PC-3 (cell line): Measurements from ENCODE around the gene SLC9A9. TPM values are rescaled to one million over a fixed set of nuclear protein-coding genes. Genes with fewer than 3 reads are reported as not detected.

ENCODE experiments used
- ATAC-seq: fragments of 200-7000 bp; cut with Tn5 transposase; 2 replicates; pipeline ENCODE4 v1.9.1; 2020; ENCODE audit warnings: mild to moderate bottlenecking, moderate library complexity
- BruUV-seq: library from RNA; stranded (reverse); fragments of 400-500 nt; replicated peaks from 2 replicates; lab custom pipeline; 2021; lab: Mats Ljungman, UMichigan
- CTCF ChIA-PET: fragments of 300-600 bp; sonication (Branson Sonifier 250); formaldehyde crosslinking; loops from one replicate; lab custom pipeline; 2022; ENCODE audit warnings: antibody characterized with exemption; lab: Charles Lee
- POLR2A ChIA-PET: fragments of 300-600 bp; sonication (Branson Sonifier 250); formaldehyde crosslinking; loops from one replicate; lab custom pipeline; 2022; ENCODE audit warnings: antibody characterized with exemption; ENCODE audit not compliant: unreplicated experiment; lab: Charles Lee
- DNase-seq: peaks from one replicate; pipeline ENCODE4 v3.0.0-alpha.2; 2015
- H2AFZ ChIP-seq: fragments of 300-600 bp; sonication (generic); 2 replicates; pipeline ENCODE4 v1.6.0; 2016; ENCODE audit warnings: antibody characterized with exemption, low read length
- H3F3A ChIP-seq: fragments of 300-600 bp; sonication (generic); one replicate; pipeline ENCODE4 v1.6.0; 2017; ENCODE audit warnings: antibody characterized with exemption, low read length, control low read depth, mild to moderate bottlenecking; ENCODE audit not compliant: unreplicated experiment
- H3K27ac ChIP-seq: fragments of 300-600 bp; sonication (generic); 2 replicates; pipeline ENCODE4 v1.5.1; 2016; ENCODE audit warnings: mild to moderate bottlenecking, low read length
- H3K27me3 ChIP-seq: fragments of 300-600 bp; sonication (generic); 2 replicates; pipeline ENCODE4 v1.6.1; 2016; ENCODE audit warnings: low read length, mixed read lengths
- H3K36me3 ChIP-seq: fragments of 300-600 bp; sonication (generic); 2 replicates; pipeline ENCODE4 v1.6.1; 2016; ENCODE audit warnings: low read depth, mixed run types, low read length, mixed read lengths
- H3K4me1 ChIP-seq: fragments of 300-600 bp; sonication (generic); 2 replicates; pipeline ENCODE4 v1.5.1; 2016; ENCODE audit warnings: low read length; ENCODE audit not compliant: insufficient read depth
- H3K4me2 ChIP-seq: fragments of 300-600 bp; sonication (generic); 2 replicates; pipeline ENCODE4 v1.6.0; 2016; ENCODE audit warnings: low read length
- H3K4me3 ChIP-seq: fragments of 300-600 bp; sonication (generic); 2 replicates; pipeline ENCODE4 v1.5.1; 2016; ENCODE audit warnings: mild to moderate bottlenecking, low read length, mixed read lengths
- H3K79me2 ChIP-seq: fragments of 300-600 bp; sonication (generic); 2 replicates; pipeline ENCODE4 v1.6.1; 2017; ENCODE audit warnings: low read length, mixed read lengths
- H3K9ac ChIP-seq: fragments of 300-600 bp; sonication (generic); 2 replicates; pipeline ENCODE4 v1.6.0; 2016; ENCODE audit warnings: mild to moderate bottlenecking, low read length
- H3K9me2 ChIP-seq: fragments of 300-600 bp; sonication (generic); replicated peaks from 2 replicates; pipeline ENCODE4 v1.6.1; 2016; ENCODE audit warnings: mixed run types, low read length, mixed read lengths
- H3K9me3 ChIP-seq: fragments of 300-600 bp; sonication (generic); 2 replicates; pipeline ENCODE4 v1.6.1; 2016; ENCODE audit warnings: low read length, mixed read lengths
- H4K20me1 ChIP-seq: fragments of 300-600 bp; sonication (generic); 2 replicates; pipeline ENCODE4 v1.6.1; 2016; ENCODE audit warnings: low read length, mixed read lengths
- EZH2 ChIP-seq: fragments of 300-600 bp; sonication (generic); IDR thresholded peaks from one replicate; pipeline ENCODE4 v1.6.1; 2017; ENCODE audit warnings: antibody characterized with exemption, mild to moderate bottlenecking, low read length; ENCODE audit not compliant: unreplicated experiment
- EZH2phosphoT487 ChIP-seq: fragments of 300-600 bp; sonication (generic); IDR thresholded peaks from 2 replicates; pipeline ENCODE4 v1.6.1; 2018; ENCODE audit warnings: mild to moderate bottlenecking, antibody characterized with exemption, low read length, borderline replicate concordance
- intact Hi-C: fragments of 100-400 bp; cut with micrococcal nuclease; formaldehyde crosslinking; loops from 2 replicates; pipeline ENCODE4 v1.9.0; 2023
- total RNA-seq: library from RNA; depleted of rRNA; stranded (reverse); fragments of >200 nt; gene quantifications from 2 replicates; pipeline ENCODE4 v1.2.3, GENCODE V29; 2014
- TF ChIP-seq, protein P1 (sequence below): fragments of 300-600 bp; sonication (generic); conservative IDR thresholded peaks from 2 replicates; pipeline ENCODE4 v1.5.1; 2017; ENCODE audit warnings: antibody characterized with exemption, low read depth, mild to moderate bottlenecking, low read length

SLC9A9 gene
- total RNA-seq, 1 experiment from 2014 or later = 0.07 TPM

DNA sequence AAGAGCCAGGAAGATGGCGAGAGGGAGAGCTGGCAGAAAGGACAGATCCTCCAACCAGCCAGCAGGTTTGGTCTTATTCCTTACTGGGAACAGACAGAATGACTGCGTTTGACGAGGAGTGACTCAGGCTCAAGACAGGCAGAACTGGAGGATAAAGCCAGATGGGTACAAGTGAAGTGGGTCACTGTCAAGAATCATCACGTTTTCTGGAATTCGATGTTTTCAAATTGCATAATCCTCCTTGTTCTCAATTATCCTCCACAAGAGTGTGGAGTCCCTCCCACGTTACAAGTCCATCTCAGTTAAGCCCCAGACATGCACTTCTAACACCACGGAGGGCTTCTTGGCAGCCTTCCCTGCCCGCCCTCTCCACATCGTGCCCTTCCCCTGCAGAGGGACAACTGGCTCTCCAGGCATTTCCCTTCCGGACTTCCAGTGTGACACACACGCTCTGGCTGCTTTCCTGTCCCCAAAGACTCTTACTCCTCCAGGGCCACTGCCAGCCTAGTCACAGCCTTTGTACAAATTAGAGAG, 545.6 kb downstream of the SLC9A9 start:
- ChIA-PET POLR2A (interaction anchor here (0.5 kb wide), 1 partner anchor 1815 kb away, joined by 3 read pairs; no protein-coding TSS in a partner anchor), CTCF (no interaction called here)
- H3K36me3 ChIP-seq = no peaks in the 10 kb centered on the region
- intact Hi-C loops = no loop called here
- H3K9me3 ChIP-seq = no peaks in the 10 kb centered on the region
- H3K27ac ChIP-seq = peak overlapping the region; percentile 90
- H3F3A ChIP-seq = peaks cover 11% of the 10 kb centered on the region
- BruUV-seq = no TSS peak
- H3K4me3 ChIP-seq = peak overlapping the region; percentile 37; the same call in 1 of the 2 replicates
- ATAC-seq (peak; percentile 76), DNase-seq (peak; percentile 80)
- H3K27me3 ChIP-seq = no peaks in the 10 kb centered on the region
- peaks cover 55% of the 10 kb centered on the region for H3K4me1 ChIP-seq
- peak overlapping the region; percentile 19; the same call in 1 of the 2 replicates for H3K9ac ChIP-seq
- no peaks in the 10 kb centered on the region for H3K79me2 ChIP-seq
- H4K20me1 ChIP-seq = no peaks in the 10 kb centered on the region
- peak overlapping the region; percentile 38 for H2AFZ ChIP-seq
- TF ChIP-seq EZH2phosphoT487 (no peak), EZH2 (no peak)
- TF ChIP-seq, protein P1, sequence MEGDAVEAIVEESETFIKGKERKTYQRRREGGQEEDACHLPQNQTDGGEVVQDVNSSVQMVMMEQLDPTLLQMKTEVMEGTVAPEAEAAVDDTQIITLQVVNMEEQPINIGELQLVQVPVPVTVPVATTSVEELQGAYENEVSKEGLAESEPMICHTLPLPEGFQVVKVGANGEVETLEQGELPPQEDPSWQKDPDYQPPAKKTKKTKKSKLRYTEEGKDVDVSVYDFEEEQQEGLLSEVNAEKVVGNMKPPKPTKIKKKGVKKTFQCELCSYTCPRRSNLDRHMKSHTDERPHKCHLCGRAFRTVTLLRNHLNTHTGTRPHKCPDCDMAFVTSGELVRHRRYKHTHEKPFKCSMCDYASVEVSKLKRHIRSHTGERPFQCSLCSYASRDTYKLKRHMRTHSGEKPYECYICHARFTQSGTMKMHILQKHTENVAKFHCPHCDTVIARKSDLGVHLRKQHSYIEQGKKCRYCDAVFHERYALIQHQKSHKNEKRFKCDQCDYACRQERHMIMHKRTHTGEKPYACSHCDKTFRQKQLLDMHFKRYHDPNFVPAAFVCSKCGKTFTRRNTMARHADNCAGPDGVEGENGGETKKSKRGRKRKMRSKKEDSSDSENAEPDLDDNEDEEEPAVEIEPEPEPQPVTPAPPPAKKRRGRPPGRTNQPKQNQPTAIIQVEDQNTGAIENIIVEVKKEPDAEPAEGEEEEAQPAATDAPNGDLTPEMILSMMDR = no peak
- H3K9me2 ChIP-seq = no peaks in the 10 kb centered on the region
- H3K4me2 ChIP-seq = peak overlapping the region; percentile 65

DNA sequence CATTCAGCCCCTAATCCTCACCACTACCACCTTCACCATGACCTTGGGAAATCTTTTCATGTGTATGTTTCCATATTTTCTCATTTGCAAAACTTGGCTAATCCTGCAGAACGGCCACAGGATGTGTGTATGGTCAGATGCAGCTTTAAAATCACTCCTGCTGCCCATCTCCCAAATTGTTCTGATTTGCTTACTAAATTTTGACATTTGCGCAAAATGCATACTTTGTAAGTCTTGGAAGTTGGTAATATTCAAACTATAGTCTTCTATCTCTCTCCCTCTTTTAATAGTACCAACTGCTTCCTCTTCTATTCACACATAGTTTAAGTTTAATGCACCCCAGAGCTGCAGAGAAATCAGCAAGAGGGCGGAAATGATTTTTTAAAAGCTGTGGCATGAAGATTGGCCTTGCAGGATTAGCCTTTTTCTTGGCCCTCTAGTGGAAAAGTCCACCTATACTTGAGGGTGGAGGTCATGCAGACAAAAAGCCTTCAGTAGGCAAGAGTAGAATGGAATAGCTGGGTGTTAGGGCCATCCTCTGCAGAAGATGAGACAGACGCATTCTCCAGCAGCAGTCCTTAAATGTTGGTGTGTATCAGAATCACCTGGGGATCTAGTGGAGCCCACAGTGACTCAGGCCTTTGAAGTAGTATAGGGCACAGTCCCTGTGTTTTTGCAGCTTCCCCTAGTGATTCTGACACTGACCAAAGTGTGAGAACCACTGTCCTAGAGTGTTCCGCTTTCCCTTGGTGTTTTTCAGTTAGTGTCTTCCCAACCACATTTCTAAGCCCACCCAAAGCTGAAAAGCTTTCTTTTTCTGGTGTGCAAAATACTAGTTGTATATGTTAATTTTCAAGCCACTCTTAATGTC, 547.0 kb downstream of the SLC9A9 start:
- Histone ChIP-seq H2AFZ (no peak overlapping the region), H3K4me3 (no peak overlapping the region), H3K27ac (no peak overlapping the region), H3K36me3 (no peaks in the 10 kb centered on the region), H3K4me1 (peaks cover 43% of the 10 kb centered on the region), H3F3A (peaks cover 11% of the 10 kb centered on the region), H3K27me3 (no peaks in the 10 kb centered on the region), H3K9ac (no peak overlapping the region), H4K20me1 (no peaks in the 10 kb centered on the region), H3K9me2 (no peaks in the 10 kb centered on the region), H3K4me2 (no peak overlapping the region), H3K79me2 (no peaks in the 10 kb centered on the region), H3K9me3 (no peaks in the 10 kb centered on the region)
- intact Hi-C loops = no loop called here
- TF ChIP-seq, protein P1 = no peak
- TF ChIP-seq EZH2phosphoT487 (no peak), EZH2 (no peak)
- ATAC-seq = no peak
- no TSS peak for BruUV-seq
- ChIA-PET CTCF (no interaction called here), POLR2A (no interaction called here)
- DNase-seq = no peak
